ENCODE data around the gene WNT10A. TPM values are rescaled to one million over a fixed set of nuclear protein-coding genes. Genes with fewer than 3 reads are reported as not detected.

Gene WNT10A
- total and polyA plus RNA-seq, 8 donors: 4.3 to 6.7 TPM; not detected in 6

GRCh38 chr2:218910741-218911140, 30.1 kb downstream of the WNT10A start:
- H3K9me3 ChIP-seq: no peaks in the 10 kb centered on the region
- H3K27ac ChIP-seq: no peak overlapping the region
- 90 to 96% (median 92%) methylated on average over 6 of the region's 6 CpGs for WGBS, 5 donors
- intact Hi-C loops (cut with DNase I; ENCODE audit: low total_unique reads): no loop called here
- TF ChIP-seq CTCF (IDR thresholded peaks at IDR 0.05) (no peak), EP300 (IDR thresholded peaks at IDR 0.05) (no peak), POLR2AphosphoS5 (IDR thresholded peaks at IDR 0.05) (no peak), POLR2A (IDR thresholded peaks at IDR 0.05) (no peak)
- peaks cover 0 to 19% (median 0%) of the 10 kb centered on the region in 3 donors for H3K27me3 ChIP-seq
- no peaks in the 10 kb centered on the region for H3K36me3 ChIP-seq
- no peak overlapping the region for H3K4me3 ChIP-seq
- H3K4me1 ChIP-seq: peaks cover 0 to 18% (median 14%) of the 10 kb centered on the region in 4 donors
- no peak for DNase-seq

- no peaks in the 10 kb centered on the region for H3K36me3 ChIP-seq
- H3K4me3 ChIP-seq: no peak overlapping the region
- intact Hi-C loops (cut with DNase I; ENCODE audit: low total_unique reads): no loop called here
- no peak overlapping the region for H3K27ac ChIP-seq
- TF ChIP-seq CTCF (IDR thresholded peaks at IDR 0.05) (no peak), POLR2AphosphoS5 (IDR thresholded peaks at IDR 0.05) (no peak), POLR2A (IDR thresholded peaks at IDR 0.05) (no peak)
- WGBS, 5 donors: 84 to 98% (median 92%) methylated on average over 1 of the region's 1 CpG
- DNase-seq: no peak
- H3K4me1 ChIP-seq: no peaks in the 10 kb centered on the region
- peaks cover 0 to 13% (median 3%) of the 10 kb centered on the region in 4 donors for H3K9me3 ChIP-seq
- peaks cover 0 to 58% (median 9%) of the 10 kb centered on the region in 3 donors for H3K27me3 ChIP-seq
Measured at GRCh38 chr2:218920504-218920903, 39.9 kb downstream of the WNT10A start.

- no peak for TF ChIP-seq POLR2AphosphoS5 (IDR thresholded peaks at IDR 0.05)
- no peak for TF ChIP-seq EP300 (IDR thresholded peaks at IDR 0.05)
- TF ChIP-seq CTCF (IDR thresholded peaks at IDR 0.05): no peak
- no peak for TF ChIP-seq POLR2A (IDR thresholded peaks at IDR 0.05)
- 78 to 92% (median 91%) methylated on average over 2 of the region's 2 CpGs for WGBS, 5 donors
- Histone ChIP-seq H3K36me3 (no peaks in the 10 kb centered on the region), H3K4me1 (no peaks in the 10 kb centered on the region), H3K9me3 (peaks cover 0 to 13% (median 3%) of the 10 kb centered on the region in 4 donors), H3K27me3 (peaks cover 0 to 71% (median 13%) of the 10 kb centered on the region in 3 donors), H3K4me3 (no peak overlapping the region), H3K27ac (no peak overlapping the region)
- intact Hi-C loops (cut with DNase I; ENCODE audit: low total_unique reads): no loop called here
- no peak for DNase-seq
Measured at GRCh38 chr2:218924757-218925156, 44.1 kb downstream of the WNT10A start.

- intact Hi-C loops (cut with DNase I; ENCODE audit: low total_unique reads): no loop called here
- Histone ChIP-seq H3K9me3 (peaks cover 0 to 13% (median 3%) of the 10 kb centered on the region in 4 donors), H3K27ac (no peak overlapping the region), H3K36me3 (no peaks in the 10 kb centered on the region), H3K27me3 (peaks cover 0 to 64% (median 13%) of the 10 kb centered on the region in 3 donors), H3K4me1 (no peaks in the 10 kb centered on the region), H3K4me3 (no peak overlapping the region)
- no peak for TF ChIP-seq POLR2A (IDR thresholded peaks at IDR 0.05)
- no peak for TF ChIP-seq EP300 (IDR thresholded peaks at IDR 0.05)
- TF ChIP-seq CTCF (IDR thresholded peaks at IDR 0.05): no peak
- TF ChIP-seq POLR2AphosphoS5 (IDR thresholded peaks at IDR 0.05): no peak
- WGBS, 5 donors: 73 to 80% (median 78%) methylated on average over 2 of the region's 2 CpGs
- no peak for DNase-seq
Measured at GRCh38 chr2:218925434-218925833, 44.8 kb downstream of the WNT10A start.

Measured in stomach (tissue), 9 donors.